OCI-LY7 (cell line): Measurements from ENCODE around the gene ZNF592. TPM values are rescaled to one million over a fixed set of nuclear protein-coding genes. Genes with fewer than 3 reads are reported as not detected.

Source experiments
- BruUV-seq: library from RNA; stranded (reverse); fragments of 400-500 nt; replicated peaks from 2 replicates; lab custom pipeline; 2021; lab: Mats Ljungman, UMichigan
- CTCF ChIA-PET: fragments of 300-600 bp; sonication (Branson Sonifier 250); formaldehyde crosslinking; loops from one replicate; lab custom pipeline; 2022; ENCODE audit warnings: antibody characterized with exemption; ENCODE audit not compliant: unreplicated experiment; lab: Charles Lee
- POLR2A ChIA-PET: fragments of 300-600 bp; sonication (Branson Sonifier 250); formaldehyde crosslinking; loops from one replicate; lab custom pipeline; 2022; ENCODE audit warnings: antibody characterized with exemption; lab: Charles Lee
- DNase-seq: peaks from one replicate; pipeline ENCODE4 v3.0.0-alpha.2; 2015; ENCODE audit warnings: low spot score
- H2AFZ ChIP-seq: fragments of 200-600 bp; sonication (generic), shearing (Covaris generic); 2 replicates; pipeline ENCODE4 v1.6.1; 2014; ENCODE audit warnings: mild to moderate bottlenecking, antibody characterized with exemption, low read length, moderate library complexity
- H3K27ac ChIP-seq: fragments of 200-600 bp; sonication (generic); 2 replicates; pipeline ENCODE4 v1.5.1; 2014; ENCODE audit warnings: mixed run types, low read depth, mild to moderate bottlenecking, moderate library complexity, low read length, inconsistent platforms; ENCODE audit not compliant: poor library complexity, severe bottlenecking
- H3K36me3 ChIP-seq: fragments of 200-600 bp; sonication (generic); 2 replicates; pipeline ENCODE4 v1.6.1; 2014; ENCODE audit warnings: mild to moderate bottlenecking, antibody characterized with exemption, low read length, moderate library complexity, mixed read lengths; ENCODE audit not compliant: insufficient read depth
- H3K4me1 ChIP-seq: fragments of 200-600 bp; sonication (generic); 2 replicates; pipeline ENCODE4 v1.5.1; 2014; ENCODE audit warnings: mild to moderate bottlenecking, low read length; ENCODE audit not compliant: insufficient read depth, poor library complexity, severe bottlenecking
- H3K4me2 ChIP-seq: fragments of 200-600 bp; sonication (generic); 2 replicates; pipeline ENCODE4 v1.6.1; 2014; ENCODE audit warnings: mild to moderate bottlenecking, low read length
- H3K4me3 ChIP-seq: fragments of 200-600 bp; sonication (generic); 2 replicates; pipeline ENCODE4 v1.5.1; 2014; ENCODE audit warnings: mild to moderate bottlenecking, low read depth, low read length; ENCODE audit not compliant: poor library complexity, severe bottlenecking
- H3K79me2 ChIP-seq: fragments of 200-600 bp; sonication (generic); 2 replicates; pipeline ENCODE4 v1.6.1; 2016; ENCODE audit warnings: low read depth, mild to moderate bottlenecking, low read length, moderate library complexity, mixed read lengths; ENCODE audit not compliant: insufficient read depth
- H3K9me2 ChIP-seq: fragments of 200-600 bp; sonication (generic); 2 replicates; pipeline ENCODE4 v1.6.1; 2016; ENCODE audit warnings: mild to moderate bottlenecking, low read length, mixed read lengths; ENCODE audit not compliant: insufficient read depth
- H3K9me3 ChIP-seq: fragments of 200-600 bp; sonication (generic); 2 replicates; pipeline ENCODE4 v1.6.1; 2014; ENCODE audit warnings: mild to moderate bottlenecking, mixed run types, low read length, mixed read lengths
- H4K20me1 ChIP-seq: fragments of 200-600 bp; sonication (generic); 2 replicates; pipeline ENCODE4 v1.6.1; 2014; ENCODE audit warnings: mild to moderate bottlenecking, antibody characterized with exemption, low read length, moderate library complexity, mixed read lengths; ENCODE audit not compliant: insufficient read depth
- CTCF ChIP-seq: fragments of 200-600 bp; sonication (generic); conservative IDR thresholded peaks from 2 replicates; pipeline ENCODE4 v1.5.1; 2014; ENCODE audit warnings: mild to moderate bottlenecking, antibody characterized with exemption, low read length, moderate library complexity, mixed read lengths
- EZH2phosphoT487 ChIP-seq: fragments of 200-600 bp; sonication (generic); IDR thresholded peaks from 2 replicates; pipeline ENCODE4 v1.6.1; 2018; ENCODE audit warnings: low read depth, borderline replicate concordance, mild to moderate bottlenecking, mixed run types, antibody characterized with exemption, low read length, moderate library complexity, mixed read lengths
- intact Hi-C: fragments of 100-400 bp; cut with micrococcal nuclease; formaldehyde crosslinking; loops from one replicate; pipeline ENCODE4 v1.10.0; 2022; ENCODE audit not compliant: unreplicated experiment
- total RNA-seq, 2 experiments: library from RNA; depleted of rRNA in 1 of 2; stranded (reverse); fragments of >200 nt in 1 of 2; shearing (Covaris generic) in 1 of 2; gene quantifications; 2 replicates each; pipeline ENCODE4 v1.2.3, GENCODE V29; 2014 to 2022

Gene ZNF592
- total RNA-seq, 2 experiments from 2014 or later = 23.0 to 41.3 TPM

- intact Hi-C loops = no loop called here
- BruUV-seq = no TSS peak
- H3K4me1 ChIP-seq = no peaks in the 10 kb centered on the region
- no peaks in the 10 kb centered on the region for H3K9me3 ChIP-seq
- TF ChIP-seq CTCF = no peak
- TF ChIP-seq EZH2phosphoT487 = no peak
- CTCF ChIA-PET = no interaction called here
- H4K20me1 ChIP-seq = no peaks in the 10 kb centered on the region
- no peak overlapping the region for H2AFZ ChIP-seq
- POLR2A ChIA-PET = interaction anchor here (0.6 kb wide), 1 partner anchor 210 kb away, joined by 4 read pairs; no protein-coding TSS in a partner anchor
- DNase-seq = no peak
- no peak overlapping the region for H3K4me3 ChIP-seq
- H3K79me2 ChIP-seq = no peaks in the 10 kb centered on the region
- no peak overlapping the region for H3K27ac ChIP-seq
- H3K36me3 ChIP-seq = no peaks in the 10 kb centered on the region
- no peak overlapping the region for H3K4me2 ChIP-seq
- no peaks in the 10 kb centered on the region for H3K9me2 ChIP-seq
Observed at GRCh38 chr15:84819291-84819768, 70.9 kb downstream of the ZNF592 start.

- ChIA-PET POLR2A (interaction anchor here (0.6 to 0.7 kb wide), 2 partner anchors 10 to 210 kb away, joined by 4 read pairs; no protein-coding TSS in a partner anchor), CTCF (no interaction called here)
- Histone ChIP-seq H3K4me1 (no peaks in the 10 kb centered on the region), H3K36me3 (no peaks in the 10 kb centered on the region), H3K79me2 (no peaks in the 10 kb centered on the region), H2AFZ (no peak overlapping the region), H4K20me1 (no peaks in the 10 kb centered on the region), H3K27ac (no peak overlapping the region), H3K4me2 (no peak overlapping the region), H3K9me3 (no peaks in the 10 kb centered on the region), H3K4me3 (no peak overlapping the region), H3K9me2 (no peaks in the 10 kb centered on the region)
- BruUV-seq = no TSS peak
- DNase-seq = no peak
- TF ChIP-seq CTCF = no peak
- no peak for TF ChIP-seq EZH2phosphoT487
- intact Hi-C loops = no loop called here
Observed at GRCh38 chr15:84819791-84820190, 71.4 kb downstream of the ZNF592 start.

GRCh38 chr15:84821501-84822021, 73.2 kb downstream of the ZNF592 start:
- POLR2A ChIA-PET = interaction anchor here (0.6 to 1.1 kb wide), 2 partner anchors 144 to 244 kb away, joined by 4 read pairs; no protein-coding TSS in a partner anchor
- no peak overlapping the region for H3K4me3 ChIP-seq
- no peaks in the 10 kb centered on the region for H3K36me3 ChIP-seq
- H3K9me3 ChIP-seq = no peaks in the 10 kb centered on the region
- no peaks in the 10 kb centered on the region for H3K4me1 ChIP-seq
- H3K9me2 ChIP-seq = no peaks in the 10 kb centered on the region
- H4K20me1 ChIP-seq = no peaks in the 10 kb centered on the region
- peak; percentile 16 for DNase-seq
- no peak overlapping the region for H3K27ac ChIP-seq
- no peak overlapping the region for H2AFZ ChIP-seq
- H3K79me2 ChIP-seq = no peaks in the 10 kb centered on the region
- intact Hi-C loops = no loop called here
- no peak overlapping the region for H3K4me2 ChIP-seq
- no TSS peak for BruUV-seq
- CTCF ChIA-PET = no interaction called here
- TF ChIP-seq EZH2phosphoT487 (no peak), CTCF (0 out of 2 replicates have a peak, but pooled peaks have one; percentile 29)
